GM23338 (cell line): ENCODE data around the gene REXO5.

ENCODE experiments used
- CTCF ChIP-seq, 2 experiments: fragments of 200-600 bp in 1 of 2; sonication (generic) in 1 of 2; conservative IDR thresholded peaks; 2 replicates each; pipeline versions ENCODE4 v1.5.1 to v1.6.1; 2016 to 2017; ENCODE audit warnings: antibody characterized with exemption in 2 of 2, low read depth in 2 of 2, mild to moderate bottlenecking in 2 of 2, moderate library complexity in 1 of 2
- ETS1 ChIP-seq: IDR thresholded peaks from 2 replicates; pipeline ENCODE4 v1.6.1; 2016; ENCODE audit warnings: antibody characterized with exemption
- EZH2 ChIP-seq: fragments of 200-600 bp; sonication (generic); IDR thresholded peaks from one replicate; pipeline ENCODE4 v1.8.0; 2017; ENCODE audit warnings: antibody characterized with exemption, mild to moderate bottlenecking, low read depth; ENCODE audit not compliant: unreplicated experiment
- POLR2AphosphoS5 ChIP-seq: IDR thresholded peaks from 2 replicates; pipeline ENCODE4 v1.6.1; 2016; ENCODE audit warnings: antibody characterized with exemption, low read depth
- REST ChIP-seq: IDR thresholded peaks from one replicate; pipeline ENCODE4 v1.6.1; 2018; ENCODE audit warnings: antibody characterized with exemption; ENCODE audit not compliant: unreplicated experiment

- TF ChIP-seq EZH2 = no peak
- TF ChIP-seq REST = no peak
- no peak for TF ChIP-seq CTCF (conservative IDR thresholded peaks at IDR 0.05; ENCODE audit: low read depth in 2 of 2)
- TF ChIP-seq ETS1 = no peak
- no peak for TF ChIP-seq POLR2AphosphoS5
Measured at GRCh38 chr16:20859699-20860098, 53.4 kb downstream of the REXO5 start.
